GM23338 (cell line): Measurements from ENCODE around the gene MYCBP2. TPM values are rescaled to one million over a fixed set of nuclear protein-coding genes. Genes with fewer than 3 reads are reported as not detected.

Source experiments
- ATAC-seq: fragments of 200-7000 bp; cut with Tn5 transposase; 3 replicates; pipeline ENCODE4 v1.9.1; 2020
- DNase-seq: peaks from one replicate; pipeline ENCODE4 v3.0.0-alpha.2; 2015; ENCODE audit warnings: low spot score
- H2AFZ ChIP-seq: fragments of 200-600 bp; sonication (generic); 2 replicates; pipeline ENCODE4 v1.8.0; 2016; ENCODE audit warnings: antibody characterized with exemption, mild to moderate bottlenecking, moderate library complexity
- H3F3A ChIP-seq: fragments of 200-600 bp; sonication (generic); replicated peaks from 2 replicates; pipeline ENCODE4 v1.8.0; 2017; ENCODE audit warnings: antibody characterized with exemption, mixed run types, low read depth
- H3K27ac ChIP-seq: fragments of 200-600 bp; sonication (generic); 2 replicates; pipeline ENCODE4 v1.6.1; 2016; ENCODE audit warnings: low read depth
- H3K27me3 ChIP-seq: fragments of 200-600 bp; sonication (generic); 2 replicates; pipeline ENCODE4 v1.8.0; 2016; ENCODE audit warnings: mild to moderate bottlenecking, mixed run types, moderate library complexity; ENCODE audit not compliant: insufficient read depth
- H3K36me3 ChIP-seq: fragments of 200-600 bp; sonication (generic); 2 replicates; pipeline ENCODE4 v1.8.0; 2016; ENCODE audit warnings: mild to moderate bottlenecking; ENCODE audit not compliant: insufficient read depth
- H3K4me1 ChIP-seq: fragments of 200-600 bp; sonication (generic); 2 replicates; pipeline ENCODE4 v1.8.0; 2016; ENCODE audit warnings: mild to moderate bottlenecking, moderate library complexity; ENCODE audit not compliant: insufficient read depth
- H3K4me2 ChIP-seq: fragments of 200-600 bp; sonication (generic); 2 replicates; pipeline ENCODE4 v1.7.1; 2017; ENCODE audit warnings: mixed run types
- H3K4me3 ChIP-seq: fragments of 200-600 bp; sonication (generic); 2 replicates; pipeline ENCODE4 v1.6.1; 2016; ENCODE audit warnings: mixed run types
- H3K79me2 ChIP-seq: fragments of 200-600 bp; sonication (generic); replicated peaks from 2 replicates; pipeline ENCODE4 v1.8.0; 2017; ENCODE audit warnings: mild to moderate bottlenecking; ENCODE audit not compliant: insufficient read depth
- H3K9me2 ChIP-seq: fragments of 200-600 bp; sonication (generic); 2 replicates; pipeline ENCODE4 v1.8.0; 2017; ENCODE audit not compliant: insufficient read depth
- H4K20me1 ChIP-seq: fragments of 200-600 bp; sonication (generic); replicated peaks from 2 replicates; pipeline ENCODE4 v1.8.0; 2017; ENCODE audit warnings: mild to moderate bottlenecking; ENCODE audit not compliant: insufficient read depth
- H3K27ac Mint-ChIP-seq: 2 replicates; pipeline ENCODE4 v1.8.0; 2020; ENCODE audit warnings: inconsistent platforms, mild to moderate bottlenecking, moderate library complexity, mixed read lengths
- H3K27me3 Mint-ChIP-seq: 3 replicates; pipeline ENCODE4 v1.8.0; 2022; ENCODE audit warnings: low read depth, mild to moderate bottlenecking, moderate library complexity, mixed read lengths, inconsistent platforms; ENCODE audit not compliant: insufficient read depth, poor library complexity
- H3K36me3 Mint-ChIP-seq: 3 replicates; pipeline ENCODE4 v1.8.0; 2021; ENCODE audit warnings: low read depth, mild to moderate bottlenecking, inconsistent platforms, moderate library complexity, mixed read lengths
- H3K4me1 Mint-ChIP-seq: 3 replicates; pipeline ENCODE4 v1.8.0; 2020; ENCODE audit warnings: mild to moderate bottlenecking, inconsistent platforms, mixed read lengths
- H3K4me3 Mint-ChIP-seq: 3 replicates; pipeline ENCODE4 v1.8.0; 2021; ENCODE audit warnings: moderate library complexity, mild to moderate bottlenecking, inconsistent platforms, mixed read lengths
- H3K9me3 Mint-ChIP-seq: 3 replicates; pipeline ENCODE4 v1.8.0; 2020; ENCODE audit warnings: moderate library complexity, mild to moderate bottlenecking, inconsistent platforms, mixed read lengths
- CREB1 ChIP-seq: fragments of 250-450 bp; sonication (Bioruptor Pico); IDR thresholded peaks from 2 replicates; pipeline ENCODE4 v1.5.0; 2020; ENCODE audit warnings: low read depth, mild to moderate bottlenecking, moderate library complexity
- EZH2 ChIP-seq: fragments of 200-600 bp; sonication (generic); IDR thresholded peaks from one replicate; pipeline ENCODE4 v1.8.0; 2017; ENCODE audit warnings: antibody characterized with exemption, mild to moderate bottlenecking, low read depth; ENCODE audit not compliant: unreplicated experiment
- EZH2phosphoT487 ChIP-seq: fragments of 200-600 bp; sonication (generic); IDR thresholded peaks from one replicate; pipeline ENCODE4 v1.8.1; 2018; ENCODE audit warnings: antibody characterized with exemption; ENCODE audit not compliant: unreplicated experiment
- JUNB ChIP-seq: IDR thresholded peaks from one replicate; pipeline ENCODE4 v1.6.1; 2016; ENCODE audit warnings: antibody characterized with exemption; ENCODE audit not compliant: unreplicated experiment
- NANOG ChIP-seq: IDR thresholded peaks from 2 replicates; pipeline ENCODE4 v1.6.1; 2016; ENCODE audit warnings: antibody characterized with exemption, borderline replicate concordance
- POLR2AphosphoS5 ChIP-seq: IDR thresholded peaks from 2 replicates; pipeline ENCODE4 v1.6.1; 2016; ENCODE audit warnings: antibody characterized with exemption, low read depth
- STAT1 ChIP-seq: IDR thresholded peaks from one replicate; pipeline ENCODE4 v1.6.1; 2016; ENCODE audit warnings: antibody characterized with exemption; ENCODE audit not compliant: unreplicated experiment
- ZNF114 ChIP-seq: fragments of 250-450 bp; sonication (Bioruptor Pico); IDR thresholded peaks from 2 replicates; pipeline ENCODE4 v1.5.0; 2020; ENCODE audit warnings: mild to moderate bottlenecking, moderate library complexity
- ZNF331 ChIP-seq: fragments of 250-450 bp; sonication (Bioruptor Pico); IDR thresholded peaks from 2 replicates; pipeline ENCODE4 v1.5.0; 2020; ENCODE audit warnings: low read depth, mild to moderate bottlenecking, moderate library complexity
- ZNF462 ChIP-seq: fragments of 250-450 bp; sonication (Bioruptor Pico); IDR thresholded peaks from 2 replicates; pipeline ENCODE4 v1.5.0; 2020; ENCODE audit warnings: mild to moderate bottlenecking, moderate library complexity
- polyA plus RNA-seq: library from polyadenylated mRNA; unstranded; fragments of >200 nt; fragmentation: Nextera tagmentation; extraction: Ambion mirVana; gene quantifications from 2 replicates; pipeline ENCODE4 v1.2.1, GENCODE V29; 2016
- total RNA-seq: library from RNA; depleted of rRNA; stranded (reverse); fragments of >200 nt; shearing (Covaris generic); gene quantifications from 2 replicates; pipeline ENCODE4 v1.2.3, GENCODE V29; 2014
- TF ChIP-seq, protein P1 (sequence below): IDR thresholded peaks from 2 replicates; pipeline ENCODE4 v1.6.1; 2016; ENCODE audit warnings: antibody characterized with exemption
- TF ChIP-seq, protein P2 (sequence below), 2 experiments: fragments of 200-600 bp in 1 of 2; sonication (generic) in 1 of 2; conservative IDR thresholded peaks; 2 replicates each; pipeline versions ENCODE4 v1.5.1 to v1.6.1; 2016 to 2017; ENCODE audit warnings: antibody characterized with exemption in 2 of 2, low read depth in 2 of 2, mild to moderate bottlenecking in 2 of 2, moderate library complexity in 1 of 2
- TF ChIP-seq, protein P3 (sequence below): IDR thresholded peaks from one replicate; pipeline ENCODE4 v1.6.1; 2018; ENCODE audit warnings: antibody characterized with exemption; ENCODE audit not compliant: unreplicated experiment

MYCBP2 gene
- total and polyA plus RNA-seq, 2 experiments from 2014 or later = 54.6 to 77.2 TPM

DNA sequence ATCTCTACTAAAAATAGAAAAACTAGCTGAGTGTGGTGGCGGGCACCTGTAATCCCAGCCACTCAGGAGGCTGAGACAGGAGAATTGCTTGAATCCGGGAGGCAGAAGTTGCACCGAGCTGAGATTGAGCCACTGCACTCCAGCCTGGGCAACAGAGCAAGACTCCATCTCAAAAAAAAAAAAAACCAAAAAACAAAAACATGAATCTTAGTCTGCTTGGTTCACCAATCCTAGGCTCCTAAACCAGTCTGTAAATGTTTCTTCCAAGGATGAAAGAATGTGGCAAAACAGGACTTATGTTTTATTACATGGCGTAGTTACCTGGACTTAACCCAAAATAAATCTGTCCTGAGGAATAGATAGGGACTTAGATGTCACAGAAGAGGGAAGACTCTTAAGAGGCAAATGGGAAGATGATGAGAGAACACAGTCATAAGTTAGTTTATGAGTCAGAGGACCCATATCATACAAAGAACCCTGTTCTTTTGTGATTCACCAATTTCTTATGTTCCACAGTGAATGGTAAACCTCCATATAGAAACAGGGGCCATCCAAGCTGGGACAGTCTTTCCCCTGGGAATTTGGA, 293.1 kb downstream of the MYCBP2 start:
- Histone ChIP-seq H3K4me2 (no peak overlapping the region), H3K27me3 (no peaks in the 10 kb centered on the region), H3K79me2 (no peaks in the 10 kb centered on the region), H3F3A (no peaks in the 10 kb centered on the region), H3K9me2 (peaks cover 8% of the 10 kb centered on the region; the same call in 1 of the 2 replicates), H2AFZ (peak overlapping the region; percentile 47; the same call in 1 of the 2 replicates), H4K20me1 (no peaks in the 10 kb centered on the region), H3K36me3 (no peaks in the 10 kb centered on the region), H3K4me1 (no peaks in the 10 kb centered on the region), H3K27ac (no peak overlapping the region), H3K4me3 (no peak overlapping the region)
- TF ChIP-seq ZNF462 (CRISPR knock-in tag) = no peak
- no peak for TF ChIP-seq ZNF331 (CRISPR knock-in tag)
- TF ChIP-seq EZH2 = no peak
- TF ChIP-seq ZNF114 (CRISPR knock-in tag) = no peak
- TF ChIP-seq JUNB = no peak
- no peak for TF ChIP-seq CREB1 (CRISPR knock-in tag)
- TF ChIP-seq NANOG = no peak
- TF ChIP-seq STAT1 = no peak
- TF ChIP-seq, protein P1, sequence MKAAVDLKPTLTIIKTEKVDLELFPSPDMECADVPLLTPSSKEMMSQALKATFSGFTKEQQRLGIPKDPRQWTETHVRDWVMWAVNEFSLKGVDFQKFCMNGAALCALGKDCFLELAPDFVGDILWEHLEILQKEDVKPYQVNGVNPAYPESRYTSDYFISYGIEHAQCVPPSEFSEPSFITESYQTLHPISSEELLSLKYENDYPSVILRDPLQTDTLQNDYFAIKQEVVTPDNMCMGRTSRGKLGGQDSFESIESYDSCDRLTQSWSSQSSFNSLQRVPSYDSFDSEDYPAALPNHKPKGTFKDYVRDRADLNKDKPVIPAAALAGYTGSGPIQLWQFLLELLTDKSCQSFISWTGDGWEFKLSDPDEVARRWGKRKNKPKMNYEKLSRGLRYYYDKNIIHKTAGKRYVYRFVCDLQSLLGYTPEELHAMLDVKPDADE = no peak
- TF ChIP-seq, protein P2, sequence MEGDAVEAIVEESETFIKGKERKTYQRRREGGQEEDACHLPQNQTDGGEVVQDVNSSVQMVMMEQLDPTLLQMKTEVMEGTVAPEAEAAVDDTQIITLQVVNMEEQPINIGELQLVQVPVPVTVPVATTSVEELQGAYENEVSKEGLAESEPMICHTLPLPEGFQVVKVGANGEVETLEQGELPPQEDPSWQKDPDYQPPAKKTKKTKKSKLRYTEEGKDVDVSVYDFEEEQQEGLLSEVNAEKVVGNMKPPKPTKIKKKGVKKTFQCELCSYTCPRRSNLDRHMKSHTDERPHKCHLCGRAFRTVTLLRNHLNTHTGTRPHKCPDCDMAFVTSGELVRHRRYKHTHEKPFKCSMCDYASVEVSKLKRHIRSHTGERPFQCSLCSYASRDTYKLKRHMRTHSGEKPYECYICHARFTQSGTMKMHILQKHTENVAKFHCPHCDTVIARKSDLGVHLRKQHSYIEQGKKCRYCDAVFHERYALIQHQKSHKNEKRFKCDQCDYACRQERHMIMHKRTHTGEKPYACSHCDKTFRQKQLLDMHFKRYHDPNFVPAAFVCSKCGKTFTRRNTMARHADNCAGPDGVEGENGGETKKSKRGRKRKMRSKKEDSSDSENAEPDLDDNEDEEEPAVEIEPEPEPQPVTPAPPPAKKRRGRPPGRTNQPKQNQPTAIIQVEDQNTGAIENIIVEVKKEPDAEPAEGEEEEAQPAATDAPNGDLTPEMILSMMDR (conservative IDR thresholded peaks at IDR 0.05; ENCODE audit: low read depth in 2 of 2) = no peak
- TF ChIP-seq, protein P3, sequence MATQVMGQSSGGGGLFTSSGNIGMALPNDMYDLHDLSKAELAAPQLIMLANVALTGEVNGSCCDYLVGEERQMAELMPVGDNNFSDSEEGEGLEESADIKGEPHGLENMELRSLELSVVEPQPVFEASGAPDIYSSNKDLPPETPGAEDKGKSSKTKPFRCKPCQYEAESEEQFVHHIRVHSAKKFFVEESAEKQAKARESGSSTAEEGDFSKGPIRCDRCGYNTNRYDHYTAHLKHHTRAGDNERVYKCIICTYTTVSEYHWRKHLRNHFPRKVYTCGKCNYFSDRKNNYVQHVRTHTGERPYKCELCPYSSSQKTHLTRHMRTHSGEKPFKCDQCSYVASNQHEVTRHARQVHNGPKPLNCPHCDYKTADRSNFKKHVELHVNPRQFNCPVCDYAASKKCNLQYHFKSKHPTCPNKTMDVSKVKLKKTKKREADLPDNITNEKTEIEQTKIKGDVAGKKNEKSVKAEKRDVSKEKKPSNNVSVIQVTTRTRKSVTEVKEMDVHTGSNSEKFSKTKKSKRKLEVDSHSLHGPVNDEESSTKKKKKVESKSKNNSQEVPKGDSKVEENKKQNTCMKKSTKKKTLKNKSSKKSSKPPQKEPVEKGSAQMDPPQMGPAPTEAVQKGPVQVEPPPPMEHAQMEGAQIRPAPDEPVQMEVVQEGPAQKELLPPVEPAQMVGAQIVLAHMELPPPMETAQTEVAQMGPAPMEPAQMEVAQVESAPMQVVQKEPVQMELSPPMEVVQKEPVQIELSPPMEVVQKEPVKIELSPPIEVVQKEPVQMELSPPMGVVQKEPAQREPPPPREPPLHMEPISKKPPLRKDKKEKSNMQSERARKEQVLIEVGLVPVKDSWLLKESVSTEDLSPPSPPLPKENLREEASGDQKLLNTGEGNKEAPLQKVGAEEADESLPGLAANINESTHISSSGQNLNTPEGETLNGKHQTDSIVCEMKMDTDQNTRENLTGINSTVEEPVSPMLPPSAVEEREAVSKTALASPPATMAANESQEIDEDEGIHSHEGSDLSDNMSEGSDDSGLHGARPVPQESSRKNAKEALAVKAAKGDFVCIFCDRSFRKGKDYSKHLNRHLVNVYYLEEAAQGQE = no peak
- TF ChIP-seq POLR2AphosphoS5 = no peak
- TF ChIP-seq EZH2phosphoT487 = no peak
- H3K9me3 Mint-ChIP-seq = no peaks in the 10 kb centered on the region
- H3K4me1 Mint-ChIP-seq = no peaks in the 10 kb centered on the region; the same call in 2 of the 3 replicates
- H3K27ac Mint-ChIP-seq = no peak overlapping the region
- H3K27me3 Mint-ChIP-seq = no peaks in the 10 kb centered on the region
- H3K36me3 Mint-ChIP-seq = no peaks in the 10 kb centered on the region
- H3K4me3 Mint-ChIP-seq = no peak overlapping the region
- DNase-seq (no peak), ATAC-seq (no peak)
